Measurements from ENCODE around the gene JADE2. TPM values are rescaled to one million over a fixed set of nuclear protein-coding genes. Genes with fewer than 3 reads are reported as not detected.

The JADE2 gene
- total RNA-seq, 1 donor from 2014 or later = 2.1 TPM

GRCh38 chr5:134566741-134567221 lies 41.3 kb downstream of the JADE2 start:
- Mint-ChIP-seq H3K4me3 (ENCODE audit: unreplicated experiment) (no peak overlapping the region), H3K27me3 (ENCODE audit: unreplicated experiment) (peaks cover 11% of the 10 kb centered on the region), H3K36me3 (ENCODE audit: unreplicated experiment) (no peaks in the 10 kb centered on the region), H3K27ac (ENCODE audit: unreplicated experiment) (no peak overlapping the region), H3K9me3 (ENCODE audit: unreplicated experiment) (peaks cover 2% of the 10 kb centered on the region), H3K4me1 (ENCODE audit: low read depth, unreplicated experiment) (no peaks in the 10 kb centered on the region)
- TF ChIP-seq CTCF (IDR thresholded peaks at IDR 0.05; ENCODE audit: partially characterized antibody, unreplicated experiment) = no peak
- no peak for DNase-seq

- H3K9me3 Mint-ChIP-seq (ENCODE audit: unreplicated experiment) = peaks cover 6% of the 10 kb centered on the region
- H3K27me3 Mint-ChIP-seq (ENCODE audit: unreplicated experiment) = peaks cover 11% of the 10 kb centered on the region
- H3K4me1 Mint-ChIP-seq (ENCODE audit: low read depth, unreplicated experiment) = no peaks in the 10 kb centered on the region
- H3K4me3 Mint-ChIP-seq (ENCODE audit: unreplicated experiment) = no peak overlapping the region
- H3K36me3 Mint-ChIP-seq (ENCODE audit: unreplicated experiment) = no peaks in the 10 kb centered on the region
- no peak overlapping the region for H3K27ac Mint-ChIP-seq (ENCODE audit: unreplicated experiment)
- no peak for TF ChIP-seq CTCF (IDR thresholded peaks at IDR 0.05; ENCODE audit: partially characterized antibody, unreplicated experiment)
- DNase-seq = no peak
These were observed 42.3 kb downstream of the JADE2 start for GRCh38 chr5:134567641-134568336.

- Mint-ChIP-seq H3K36me3 (ENCODE audit: unreplicated experiment) (no peaks in the 10 kb centered on the region), H3K27me3 (ENCODE audit: unreplicated experiment) (peaks cover 10% of the 10 kb centered on the region), H3K4me3 (ENCODE audit: unreplicated experiment) (no peak overlapping the region), H3K27ac (ENCODE audit: unreplicated experiment) (no peak overlapping the region), H3K4me1 (ENCODE audit: low read depth, unreplicated experiment) (no peaks in the 10 kb centered on the region), H3K9me3 (ENCODE audit: unreplicated experiment) (peaks cover 6% of the 10 kb centered on the region)
- TF ChIP-seq CTCF (IDR thresholded peaks at IDR 0.05; ENCODE audit: partially characterized antibody, unreplicated experiment) = no peak
- no peak for DNase-seq
These were observed 42.8 kb downstream of the JADE2 start for GRCh38 chr5:134568337-134568700.

GRCh38 chr5:134568761-134569695 lies 43.6 kb downstream of the JADE2 start:
- peaks cover 6% of the 10 kb centered on the region for H3K9me3 Mint-ChIP-seq (ENCODE audit: unreplicated experiment)
- H3K27me3 Mint-ChIP-seq (ENCODE audit: unreplicated experiment) = peaks cover 12% of the 10 kb centered on the region
- no peak overlapping the region for H3K4me3 Mint-ChIP-seq (ENCODE audit: unreplicated experiment)
- no peak for TF ChIP-seq CTCF (IDR thresholded peaks at IDR 0.05; ENCODE audit: partially characterized antibody, unreplicated experiment)
- no peak for DNase-seq
- no peaks in the 10 kb centered on the region for H3K4me1 Mint-ChIP-seq (ENCODE audit: low read depth, unreplicated experiment)
- H3K27ac Mint-ChIP-seq (ENCODE audit: unreplicated experiment) = no peak overlapping the region
- no peaks in the 10 kb centered on the region for H3K36me3 Mint-ChIP-seq (ENCODE audit: unreplicated experiment)

Measured in glutamatergic neuron (in vitro differentiated cells).